Fibroblast of mammary gland (primary cell): ENCODE data around the gene GMDS.

Source experiments
- DNase-seq: peaks from one replicate; pipeline ENCODE4 v3.0.0-alpha.2; 2010; ENCODE audit warnings: low read depth
- H3K4me3 ChIP-seq: 2 replicates; pipeline ENCODE4 v1.5.1; 2011; ENCODE audit warnings: low read depth, mild to moderate bottlenecking, low read length, moderate library complexity; ENCODE audit not compliant: control insufficient read depth
- TF ChIP-seq, protein P1 (sequence below): conservative IDR thresholded peaks from 2 replicates; pipeline ENCODE4 v1.5.1; 2011; ENCODE audit warnings: low read depth, low read length, inconsistent platforms; ENCODE audit not compliant: control insufficient read depth, insufficient read depth

The GMDS gene

GRCh38 chr6:1798303-1798964 is 447.0 kb downstream of the GMDS start:
- DNase-seq: no peak
- TF ChIP-seq, protein P1, sequence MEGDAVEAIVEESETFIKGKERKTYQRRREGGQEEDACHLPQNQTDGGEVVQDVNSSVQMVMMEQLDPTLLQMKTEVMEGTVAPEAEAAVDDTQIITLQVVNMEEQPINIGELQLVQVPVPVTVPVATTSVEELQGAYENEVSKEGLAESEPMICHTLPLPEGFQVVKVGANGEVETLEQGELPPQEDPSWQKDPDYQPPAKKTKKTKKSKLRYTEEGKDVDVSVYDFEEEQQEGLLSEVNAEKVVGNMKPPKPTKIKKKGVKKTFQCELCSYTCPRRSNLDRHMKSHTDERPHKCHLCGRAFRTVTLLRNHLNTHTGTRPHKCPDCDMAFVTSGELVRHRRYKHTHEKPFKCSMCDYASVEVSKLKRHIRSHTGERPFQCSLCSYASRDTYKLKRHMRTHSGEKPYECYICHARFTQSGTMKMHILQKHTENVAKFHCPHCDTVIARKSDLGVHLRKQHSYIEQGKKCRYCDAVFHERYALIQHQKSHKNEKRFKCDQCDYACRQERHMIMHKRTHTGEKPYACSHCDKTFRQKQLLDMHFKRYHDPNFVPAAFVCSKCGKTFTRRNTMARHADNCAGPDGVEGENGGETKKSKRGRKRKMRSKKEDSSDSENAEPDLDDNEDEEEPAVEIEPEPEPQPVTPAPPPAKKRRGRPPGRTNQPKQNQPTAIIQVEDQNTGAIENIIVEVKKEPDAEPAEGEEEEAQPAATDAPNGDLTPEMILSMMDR: no peak
- no peak overlapping the region for H3K4me3 ChIP-seq

- H3K4me3 ChIP-seq: no peak overlapping the region
- no peak for DNase-seq
- TF ChIP-seq, protein P1: no peak
Measured at GRCh38 chr6:1797801-1798200, 447.6 kb downstream of the GMDS start.

GRCh38 chr6:1796706-1797529 is 448.5 kb downstream of the GMDS start:
- no peak for DNase-seq
- TF ChIP-seq, protein P1: no peak
- no peak overlapping the region for H3K4me3 ChIP-seq

GRCh38 chr6:1795910-1796309 is 449.5 kb downstream of the GMDS start:
- DNase-seq: no peak
- H3K4me3 ChIP-seq: no peak overlapping the region
- TF ChIP-seq, protein P1: no peak

DNA sequence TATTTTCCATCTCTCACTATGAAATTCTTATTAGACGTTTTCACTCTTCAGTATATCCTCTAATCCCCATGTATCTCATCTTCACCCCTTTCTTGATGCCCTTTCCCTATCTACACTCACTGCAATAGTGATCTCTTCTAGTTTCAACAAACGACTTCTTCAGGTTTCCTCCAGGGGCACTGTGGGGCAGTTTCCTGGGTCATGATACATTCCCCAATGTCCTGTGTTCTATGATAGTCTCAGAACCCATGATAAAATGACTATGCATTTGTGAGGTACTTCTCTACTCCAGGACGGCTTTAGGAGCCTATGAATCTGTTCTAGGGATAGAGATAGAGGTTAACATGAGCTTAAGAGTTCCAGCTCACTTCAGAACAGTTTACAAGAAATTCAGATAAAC is 452.4 kb downstream of the GMDS start:
- H3K4me3 ChIP-seq: no peak overlapping the region
- DNase-seq: peak; percentile 35
- TF ChIP-seq, protein P1: peak; percentile 53

GRCh38 chr6:1790684-1791083 is 454.7 kb downstream of the GMDS start:
- DNase-seq: no peak
- TF ChIP-seq, protein P1: no peak
- no peak overlapping the region for H3K4me3 ChIP-seq

DNA sequence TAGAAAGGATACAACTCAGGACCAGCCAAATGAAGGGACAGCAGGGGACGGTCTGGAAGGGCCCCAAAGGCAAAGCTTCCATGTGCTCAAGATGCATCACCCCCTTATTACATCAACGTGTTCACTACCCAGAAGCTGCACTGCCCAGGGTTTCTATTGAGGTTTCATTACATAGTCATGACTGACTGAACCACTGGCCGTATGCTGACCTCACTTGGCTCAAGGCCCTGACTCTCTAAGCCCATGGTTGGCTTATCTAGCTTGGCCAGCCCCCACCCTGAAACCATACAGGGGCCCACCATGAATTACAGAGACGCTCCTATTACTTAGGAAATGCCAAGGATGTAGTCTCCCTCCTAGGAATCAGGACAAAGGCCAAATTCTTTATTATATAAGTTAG is 456.3 kb downstream of the GMDS start:
- TF ChIP-seq, protein P1: no peak
- peak; percentile 63 for DNase-seq
- no peak overlapping the region for H3K4me3 ChIP-seq
